HG03460 (cell line): ENCODE measurements around the gene CRLF1.

Experiments
- ATAC-seq: cut with Tn5 transposase; IDR thresholded peaks from one replicate; pipeline ENCODE4 v1.9.1; 2021; ENCODE audit not compliant: unreplicated experiment

The CRLF1 gene

GRCh38 chr19:18636183-18636968, 29.8 kb upstream of the CRLF1 start:
- ATAC-seq: peak; percentile 86

- ATAC-seq: no peak
Measured at GRCh38 chr19:18635831-18636182, 29.2 kb upstream of the CRLF1 start.

DNA sequence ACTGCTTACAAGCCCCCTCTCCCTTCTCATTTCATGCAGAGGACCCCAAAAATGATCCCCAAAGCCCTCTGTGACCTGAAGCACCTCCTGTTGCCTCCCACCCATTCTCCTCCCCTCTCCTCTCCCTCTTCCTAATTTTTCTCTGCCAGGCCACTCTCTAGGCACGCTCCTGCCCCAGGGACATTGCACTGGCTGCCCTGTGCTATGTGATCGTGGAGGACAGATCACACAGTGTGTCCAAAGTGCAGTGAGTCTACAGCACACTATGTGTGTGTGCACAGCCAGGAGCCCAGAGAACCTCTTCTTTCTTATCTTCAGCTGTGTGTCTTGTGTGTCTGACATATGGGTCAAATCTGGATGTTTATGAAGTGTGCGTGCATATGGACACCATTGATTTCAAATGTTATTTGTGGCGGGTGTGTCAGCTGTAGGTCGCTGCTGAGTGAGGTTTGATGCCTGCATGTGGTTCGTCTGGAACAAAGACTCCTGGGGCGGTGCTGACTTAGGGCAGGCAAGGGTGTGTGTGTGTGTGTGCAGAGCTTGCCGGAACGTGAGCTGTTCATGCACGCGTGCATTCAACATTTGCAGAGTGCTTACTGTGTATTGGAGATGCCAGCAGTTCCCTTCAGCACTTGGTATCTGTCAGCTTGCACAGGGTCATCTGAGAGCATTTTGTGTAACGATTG, 28.2 kb upstream of the CRLF1 start:
- ATAC-seq: no peak

DNA sequence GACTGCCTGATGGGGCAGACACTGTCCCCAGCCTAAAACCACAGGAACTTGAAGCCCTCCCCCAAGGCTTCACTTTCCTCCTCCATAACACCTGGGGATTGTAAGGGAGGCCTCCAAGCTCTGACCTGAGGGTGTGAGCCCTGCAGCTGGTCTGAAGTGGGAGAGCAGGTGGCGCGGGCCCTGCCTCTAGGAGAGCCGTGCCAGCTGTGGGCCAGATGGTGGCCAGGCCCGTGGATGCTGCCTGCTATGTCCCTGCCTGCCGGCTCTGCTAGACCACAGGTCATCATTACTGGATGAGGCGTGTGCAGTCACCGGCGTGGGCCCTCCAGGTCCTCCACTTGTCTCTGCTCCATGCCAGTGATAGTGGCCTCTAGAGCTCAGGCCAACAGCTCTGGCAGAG, 26.7 kb upstream of the CRLF1 start:
- no peak for ATAC-seq

- ATAC-seq: no peak
Measured at GRCh38 chr19:18629166-18630088, 22.8 kb upstream of the CRLF1 start.

- no peak for ATAC-seq
Measured at GRCh38 chr19:18626906-18627305, 20.3 kb upstream of the CRLF1 start.

GRCh38 chr19:18620902-18621301, 14.3 kb upstream of the CRLF1 start:
- ATAC-seq: no peak

GRCh38 chr19:18620311-18620710, 13.7 kb upstream of the CRLF1 start:
- no peak for ATAC-seq

DNA sequence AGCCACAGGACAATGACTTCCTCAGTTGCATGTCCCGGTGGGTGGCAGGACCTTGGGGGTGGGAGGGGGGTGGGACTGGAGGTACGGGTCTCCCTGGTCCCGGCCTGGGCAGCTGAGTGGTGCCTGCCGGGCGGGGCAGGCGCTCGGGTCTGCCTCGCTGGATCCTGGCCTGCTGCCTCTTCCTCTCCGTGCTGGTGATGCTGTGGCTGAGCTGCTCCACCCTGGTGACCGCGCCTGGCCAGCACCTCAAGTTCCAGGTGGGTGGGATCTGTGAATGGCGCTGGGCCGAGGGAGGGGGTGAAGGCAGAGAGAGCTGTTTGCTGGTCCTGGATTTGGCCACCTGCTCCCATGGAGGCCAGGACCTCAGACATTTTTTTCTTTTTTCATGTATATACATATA, 11.6 kb upstream of the CRLF1 start:
- ATAC-seq: no peak

- ATAC-seq: no peak
Measured at GRCh38 chr19:18617562-18617961, 11.0 kb upstream of the CRLF1 start.

GRCh38 chr19:18616023-18616422, 9.4 kb upstream of the CRLF1 start:
- ATAC-seq: no peak

- no peak for ATAC-seq
Measured at GRCh38 chr19:18613589-18614234, 7.1 kb upstream of the CRLF1 start.

DNA sequence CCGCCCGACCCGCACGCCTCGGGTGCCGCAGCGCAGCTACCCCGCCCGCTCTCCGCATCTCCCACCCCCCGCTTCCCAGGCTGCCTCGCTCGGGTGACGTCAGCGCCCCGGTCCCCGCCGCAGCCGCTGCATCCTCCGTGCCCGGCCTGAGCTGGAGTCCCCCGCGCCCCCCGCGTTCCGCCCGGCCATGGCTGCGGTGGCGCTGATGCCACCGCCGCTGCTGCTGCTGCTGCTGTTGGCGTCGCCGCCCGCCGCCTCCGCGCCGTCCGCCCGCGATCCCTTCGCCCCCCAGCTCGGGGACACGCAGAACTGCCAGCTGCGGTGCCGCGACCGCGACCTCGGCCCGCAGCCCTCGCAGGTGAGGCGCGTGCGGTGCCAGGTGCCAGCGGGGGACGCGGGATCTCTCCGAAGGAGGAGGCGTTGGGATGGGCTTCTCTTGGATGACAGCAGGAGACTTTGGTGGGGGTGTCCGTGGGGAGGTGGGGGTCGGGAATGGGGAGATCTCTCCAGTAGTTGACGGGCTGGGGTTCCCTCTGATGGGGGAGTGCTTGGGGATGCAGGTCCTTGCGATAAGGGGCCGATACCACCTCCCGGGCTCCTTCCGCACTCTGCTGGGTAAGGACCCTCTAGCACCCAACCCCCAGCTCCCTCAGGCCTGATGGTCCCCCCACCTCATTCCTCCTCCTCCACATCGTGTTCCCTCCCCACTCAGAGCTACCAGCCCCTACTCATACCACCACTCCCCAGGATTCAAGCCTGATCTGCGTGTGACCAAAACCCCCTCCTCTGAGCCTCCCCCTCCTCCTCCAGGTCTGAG, 6.4 kb upstream of the CRLF1 start, which contains the start of gene TMEM59L:
Gene TMEM59L (plus strand): TSS at position 99 of the 817 bp plus-strand sequence. CDS start 89 bp downstream, at position 188.
- no peak for ATAC-seq

GRCh38 chr19:18612051-18612771, 5.6 kb upstream of the CRLF1 start:
- ATAC-seq: no peak

- no peak for ATAC-seq
Measured at GRCh38 chr19:18611327-18612050, 4.9 kb upstream of the CRLF1 start.

DNA sequence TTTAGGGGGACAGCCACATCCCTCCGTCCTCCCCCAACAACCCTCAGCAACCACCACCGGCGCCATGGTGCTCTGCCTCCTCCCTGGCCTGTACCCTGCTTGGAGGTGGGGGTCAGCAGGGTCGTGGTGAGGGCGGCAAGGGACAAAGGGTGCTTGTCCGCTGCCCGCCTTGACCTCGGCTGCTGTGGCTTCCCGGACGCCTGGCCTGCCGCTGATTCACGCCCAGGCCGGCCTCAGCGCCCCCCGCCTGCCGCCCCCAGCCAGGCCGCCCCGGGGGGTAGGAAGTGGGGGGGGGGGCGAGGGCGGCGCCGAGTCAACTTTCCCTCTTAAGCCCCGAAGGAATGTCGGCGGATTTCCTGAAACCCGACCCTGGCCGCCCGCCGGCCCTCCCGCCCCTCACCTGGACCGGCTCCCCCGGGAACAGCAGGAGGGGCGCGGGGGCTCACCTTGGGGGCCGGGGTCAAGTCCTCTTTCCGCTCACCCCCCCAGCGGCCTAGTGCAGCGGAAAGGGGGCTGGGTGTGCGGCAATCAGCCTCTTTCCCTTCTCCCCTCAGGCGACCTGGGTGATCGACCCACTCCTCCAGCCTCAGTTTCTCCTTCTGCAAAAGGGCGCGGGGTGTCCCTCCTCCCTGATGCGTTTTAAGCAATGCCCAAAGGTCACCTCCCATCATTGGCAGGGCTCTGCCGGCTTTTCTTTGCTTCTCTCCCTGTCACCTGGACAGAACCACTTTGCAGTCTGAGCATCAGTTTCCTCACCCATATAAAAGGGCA, 4.1 kb upstream of the CRLF1 start:
- ATAC-seq: no peak

DNA sequence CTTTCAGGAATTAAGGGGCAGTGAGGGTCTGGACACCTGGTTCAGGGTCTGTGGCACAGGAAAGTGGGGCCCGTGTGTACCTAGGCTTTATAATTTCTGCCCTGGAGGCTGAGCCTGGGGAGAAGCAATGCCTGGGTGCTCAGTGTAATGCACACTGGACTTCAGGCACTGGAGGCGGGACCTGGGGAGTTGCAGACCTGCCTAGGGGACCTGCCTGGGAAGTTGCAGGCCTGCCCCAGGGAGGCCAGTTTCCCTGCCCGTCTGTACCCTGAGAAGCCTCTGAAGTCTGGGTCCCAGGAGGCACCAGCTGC, 3.6 kb upstream of the CRLF1 start:
- no peak for ATAC-seq

DNA sequence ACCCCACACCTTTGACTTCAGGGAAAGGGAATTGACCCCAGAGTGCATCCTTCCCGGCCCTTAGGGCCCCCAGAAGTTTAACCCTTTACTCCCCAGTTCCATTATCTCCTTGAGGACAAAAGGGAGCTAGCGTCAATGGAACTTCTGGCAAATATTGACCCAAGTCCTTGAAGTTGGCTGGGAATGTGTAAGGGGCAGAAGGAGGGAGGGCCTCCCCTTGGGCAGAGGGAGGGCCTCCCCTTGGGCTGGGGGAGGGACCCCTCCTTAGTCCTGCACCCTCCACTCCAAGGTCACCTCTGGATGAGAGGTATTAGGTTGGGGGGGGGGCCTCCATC, 3.1 kb upstream of the CRLF1 start:
- no peak for ATAC-seq
